Brain microvascular endothelial cell (primary cell): ENCODE measurements around the gene RERE.

ENCODE experiments used
- DNase-seq: peaks from one replicate; pipeline ENCODE4 v3.0.0-alpha.2; 2020
- H3K27ac ChIP-seq: fragments of 250-450 bp; sonication (Bioruptor Pico); 2 replicates; pipeline ENCODE4 v1.5.1; 2020; ENCODE audit warnings: mild to moderate bottlenecking, moderate library complexity
- H3K27me3 ChIP-seq: fragments of 250-450 bp; sonication (Bioruptor Pico); replicated peaks from 2 replicates; pipeline ENCODE4 v1.5.1; 2020; ENCODE audit warnings: mild to moderate bottlenecking
- H3K36me3 ChIP-seq: fragments of 250-450 bp; sonication (Bioruptor Pico); replicated peaks from 2 replicates; pipeline ENCODE4 v1.5.1; 2020; ENCODE audit warnings: mild to moderate bottlenecking
- H3K4me3 ChIP-seq: 2 replicates; pipeline ENCODE4 v1.5.1; 2011; ENCODE audit warnings: low read depth, mild to moderate bottlenecking, control low read depth, low read length, moderate library complexity
- CTCF ChIP-seq: IDR thresholded peaks from 2 replicates; pipeline ENCODE4 v1.5.1; 2011; ENCODE audit warnings: low read depth, mild to moderate bottlenecking, moderate library complexity, low read length, control low read depth, inconsistent platforms; ENCODE audit errors: missing control alignments
- in situ Hi-C: cut with HindIII; loops from 2 replicates; pipeline ENCODE4 v1.10.0; 2017; ENCODE audit warnings: low sequenced_read_pairs, low pct_ligation_motif_present

The RERE gene

DNA sequence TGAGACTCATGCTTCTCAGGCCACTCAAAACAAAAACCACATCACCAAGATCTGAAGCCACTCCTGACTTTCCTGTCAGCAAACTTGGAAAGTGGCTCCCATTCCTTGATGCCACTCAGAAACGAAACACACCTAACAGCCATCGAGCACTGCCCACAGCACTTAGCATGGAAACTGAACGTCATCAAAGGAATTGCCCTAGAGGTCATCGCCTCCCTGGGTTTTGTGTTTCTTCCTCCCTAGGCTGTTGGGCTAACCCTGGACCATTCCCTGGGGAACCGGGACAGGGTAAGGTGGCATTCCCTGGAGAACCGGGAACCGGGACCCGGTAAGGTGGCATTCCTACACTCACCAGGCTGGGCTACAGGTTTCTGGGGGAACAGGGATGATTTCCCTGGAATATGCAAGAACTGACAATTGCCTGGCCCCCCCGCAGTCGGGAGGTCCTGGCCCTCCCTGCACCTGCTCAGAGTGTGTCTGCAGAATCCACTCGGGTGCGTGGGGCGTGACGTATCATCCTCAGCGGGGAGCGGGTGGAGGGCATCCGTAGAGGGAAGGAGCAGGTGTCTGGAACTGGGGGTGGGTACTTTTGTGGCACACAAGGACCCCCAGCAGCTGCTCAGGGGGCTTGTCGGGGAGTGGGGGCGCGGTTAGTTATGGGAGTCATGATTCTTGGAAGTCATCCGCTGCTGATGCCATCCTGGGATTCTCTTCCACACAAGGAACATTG, 469.2 kb downstream of the RERE start:
- Histone ChIP-seq H3K4me3 (no peak overlapping the region), H3K27ac (no peak overlapping the region), H3K36me3 (peaks cover 4% of the 10 kb centered on the region), H3K27me3 (no peaks in the 10 kb centered on the region)
- DNase-seq, result no peak
- in situ Hi-C loops, result no loop called here
- no peak for TF ChIP-seq CTCF

- TF ChIP-seq CTCF, result no peak
- no peaks in the 10 kb centered on the region for H3K27me3 ChIP-seq
- no peak overlapping the region for H3K4me3 ChIP-seq
- H3K36me3 ChIP-seq, result peaks cover 3% of the 10 kb centered on the region
- H3K27ac ChIP-seq, result peak overlapping the region; percentile 1
- peak; percentile 24 for DNase-seq
- in situ Hi-C loops, result no loop called here
Observed at GRCh38 chr1:8347635-8348034, 469.8 kb downstream of the RERE start.

- TF ChIP-seq CTCF, result no peak
- H3K27ac ChIP-seq, result no peak overlapping the region
- no peak for DNase-seq
- H3K4me3 ChIP-seq, result no peak overlapping the region
- H3K36me3 ChIP-seq, result no peaks in the 10 kb centered on the region
- H3K27me3 ChIP-seq, result no peaks in the 10 kb centered on the region
- in situ Hi-C loops, result no loop called here
Observed at GRCh38 chr1:8345621-8346415, 471.6 kb downstream of the RERE start.

- H3K36me3 ChIP-seq, result no peaks in the 10 kb centered on the region
- TF ChIP-seq CTCF, result no peak
- no peak overlapping the region for H3K4me3 ChIP-seq
- DNase-seq, result no peak
- no peaks in the 10 kb centered on the region for H3K27me3 ChIP-seq
- no peak overlapping the region for H3K27ac ChIP-seq
- in situ Hi-C loops, result no loop called here
Observed at GRCh38 chr1:8344893-8345507, 472.4 kb downstream of the RERE start.

- in situ Hi-C loops, result no loop called here
- Histone ChIP-seq H3K36me3 (no peaks in the 10 kb centered on the region), H3K27ac (peak overlapping the region; percentile 94), H3K27me3 (no peaks in the 10 kb centered on the region), H3K4me3 (peak overlapping the region; percentile 35)
- DNase-seq, result peak; percentile 94
- TF ChIP-seq CTCF, result no peak
Observed at GRCh38 chr1:8343464-8344001, 473.9 kb downstream of the RERE start.
